Heart right ventricle (tissue), 16 donors: ENCODE measurements around the gene INTS2. TPM values are rescaled to one million over a fixed set of nuclear protein-coding genes. Genes with fewer than 3 reads are reported as not detected.

Experiments used
- ATAC-seq, 8 donors: fragments of 200-7000 bp; cut with Tn5 transposase; one replicate each; pipeline ENCODE4 v1.9.1; 2020; ENCODE audit warnings: mild to moderate bottlenecking in 8 of 8, moderate library complexity in 8 of 8, moderate number of reproducible peaks in 1 of 8
- DNase-seq, 2 donors: peaks; one replicate each; pipeline ENCODE4 v3.0.0-alpha.2; 2020
- H3K27ac ChIP-seq, 10 donors: fragments of 200-600 bp; sonication (generic) in 2 of 10; one replicate each; pipeline versions ENCODE4 v1.5.0 to v1.8.0; 2020 to 2022; ENCODE audit warnings: mild to moderate bottlenecking in 3 of 10
- H3K27me3 ChIP-seq, 7 donors: fragments of 200-600 bp; one replicate each; pipeline ENCODE4 v1.8.0; 2021 to 2022; ENCODE audit warnings: mild to moderate bottlenecking in 2 of 7
- H3K36me3 ChIP-seq, 9 donors: fragments of 200-600 bp; sonication (generic) in 1 of 9; one replicate each; pipeline versions ENCODE4 v1.5.0 to v1.8.0; 2020 to 2022; ENCODE audit warnings: mild to moderate bottlenecking in 2 of 9
- H3K4me1 ChIP-seq, 9 donors: fragments of 200-600 bp; sonication (generic) in 1 of 9; one replicate each; pipeline versions ENCODE4 v1.5.0 to v1.8.0; 2020 to 2022; ENCODE audit warnings: mild to moderate bottlenecking in 4 of 9
- H3K4me3 ChIP-seq, 10 donors: fragments of 200-600 bp; sonication (generic) in 2 of 10; one replicate each; pipeline versions ENCODE4 v1.5.0 to v1.8.0; 2020 to 2022; ENCODE audit warnings: mild to moderate bottlenecking in 7 of 10, moderate library complexity in 2 of 10
- H3K9me3 ChIP-seq, 11 donors: fragments of 200-600 bp in 10 of 11; sonication (generic) in 2 of 11; one replicate each; pipeline versions ENCODE4 v1.5.0 to v1.8.0; 2013 to 2022; ENCODE audit warnings: mild to moderate bottlenecking in 2 of 11, control low read depth in 1 of 11, moderate library complexity in 1 of 11
- WGBS, 2 donors: extraction: QIAGEN DNeasy Blood & Tissue Kit; methylation state at CpG; one replicate each; pipeline ENCODE4 v1.1.7; 2013; ENCODE audit warnings: inconsistent platforms in 1 of 2; 5-methylcytosine and 5-hydroxymethylcytosine counted together
- intact Hi-C, 10 donors: fragments of 100-400 bp; cut with DNase I; formaldehyde crosslinking; loops; one replicate each; pipeline versions ENCODE4 v1.11.1 to v1.14.2; 2022
- polyA plus RNA-seq, 2 donors: library from polyadenylated mRNA; stranded (reverse); fragments of 200-250 nt; gene quantifications; one replicate each; pipeline ENCODE4 v1.2.3, GENCODE V29; 2013
- total RNA-seq, 10 donors: library from RNA; stranded (reverse); fragmentation: NEBNext Ultra II Directional in 3 of 10; extraction: Animal tissue kit (Norgen Biotek cat#: 25700) in 3 of 10; gene quantifications; one replicate each; pipeline versions ENCODE4 v1.2.1 to v1.2.4, GENCODE V29; 2021 to 2023
- TF ChIP-seq, protein P1 (sequence below), 9 donors: fragments of 200-600 bp; sonication (generic) in 2 of 9; IDR thresholded peaks; one replicate each; pipeline versions ENCODE4 v1.5.0 to v1.8.0; 2021 to 2022; ENCODE audit warnings: antibody characterized with exemption in 9 of 9, mild to moderate bottlenecking in 5 of 9, moderate library complexity in 1 of 9
- donor health status: Arrhythmogenic right ventricular cardiomyopathy.
- donor health status: ischemic (EF 13 %, LVEDD 7.1; RV severe dilation, severe dysfunction).
- donor health status: healthy with polysubstance abuse.
- donor health status: DM: no; HTN: yes; CAD: no.
- donor health status: DM: no; HTN: no; CAD: no.
- donor health status: ischemic (EF 25% LVEDD 6.9; RV normal size, moderate dysfunction).
- donor health status: ischemic (EF 25% LVEDD 5.7; RV mildly dilated, moderate dysfunction).
- donor health status: healthy.
- donor health status: DM: yes; HTN: yes; CAD: no.
- donor health status: Ischemic cardiomyopathy.
- donor health status: ischemic (EF 35%, LVEDD 5.7; RV mildly dilated, moderate dysfunction).
- donor health status: nonischemic (EF 11% LVEDD 7.7; RV severe dilation, severe dysfunction).
- donor health status: DM: yes; HTN: yes; CAD: no.
- donor health status: PGD.
- donor health status: ischemic (EF 29% LVEDD 5.4; RV normal size, mild dysfunction).
- donor health status: nonischemic (EF 23%, LVEDD 6.1; RV moderate dilation, normal function).

INTS2 gene
- total and polyA plus RNA-seq, 12 donors = 1.7 to 18.3 (median 11.1) TPM

DNA sequence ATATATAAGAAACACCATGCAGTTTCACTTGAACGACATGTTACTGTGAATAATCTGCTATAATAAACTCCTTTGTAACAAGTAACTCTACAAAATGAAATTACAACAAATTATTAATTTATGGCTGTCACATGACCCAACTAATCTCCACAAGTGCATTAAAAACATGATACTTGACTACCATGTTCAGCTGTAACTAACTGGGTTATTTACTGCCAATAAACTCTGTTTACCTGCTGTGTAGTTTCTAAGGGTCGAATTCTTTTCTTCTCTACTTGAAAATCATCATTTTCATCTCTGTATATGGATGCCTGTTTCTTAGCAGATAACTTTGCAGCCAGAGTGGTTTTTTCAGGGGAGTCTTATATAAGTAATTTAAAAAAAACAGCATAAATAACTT is 78.9 kb downstream of the INTS2 start:
- Histone ChIP-seq H3K9me3 (no peaks in the 10 kb centered on the region), H3K4me1 (no peaks in the 10 kb centered on the region), H3K27me3 (no peaks in the 10 kb centered on the region), H3K36me3 (peaks cover 0 to 4% (median 0%) of the 10 kb centered on the region in 9 donors), H3K27ac (no peak overlapping the region), H3K4me3 (no peak overlapping the region)
- TF ChIP-seq, protein P1, sequence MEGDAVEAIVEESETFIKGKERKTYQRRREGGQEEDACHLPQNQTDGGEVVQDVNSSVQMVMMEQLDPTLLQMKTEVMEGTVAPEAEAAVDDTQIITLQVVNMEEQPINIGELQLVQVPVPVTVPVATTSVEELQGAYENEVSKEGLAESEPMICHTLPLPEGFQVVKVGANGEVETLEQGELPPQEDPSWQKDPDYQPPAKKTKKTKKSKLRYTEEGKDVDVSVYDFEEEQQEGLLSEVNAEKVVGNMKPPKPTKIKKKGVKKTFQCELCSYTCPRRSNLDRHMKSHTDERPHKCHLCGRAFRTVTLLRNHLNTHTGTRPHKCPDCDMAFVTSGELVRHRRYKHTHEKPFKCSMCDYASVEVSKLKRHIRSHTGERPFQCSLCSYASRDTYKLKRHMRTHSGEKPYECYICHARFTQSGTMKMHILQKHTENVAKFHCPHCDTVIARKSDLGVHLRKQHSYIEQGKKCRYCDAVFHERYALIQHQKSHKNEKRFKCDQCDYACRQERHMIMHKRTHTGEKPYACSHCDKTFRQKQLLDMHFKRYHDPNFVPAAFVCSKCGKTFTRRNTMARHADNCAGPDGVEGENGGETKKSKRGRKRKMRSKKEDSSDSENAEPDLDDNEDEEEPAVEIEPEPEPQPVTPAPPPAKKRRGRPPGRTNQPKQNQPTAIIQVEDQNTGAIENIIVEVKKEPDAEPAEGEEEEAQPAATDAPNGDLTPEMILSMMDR (IDR thresholded peaks at IDR 0.05) = no peak
- DNase-seq (no peak), ATAC-seq (no peak)
- WGBS, 2 donors = 93 to 95% methylated on average over 2 of the region's 2 CpGs
- intact Hi-C loops = no loop called here

DNA sequence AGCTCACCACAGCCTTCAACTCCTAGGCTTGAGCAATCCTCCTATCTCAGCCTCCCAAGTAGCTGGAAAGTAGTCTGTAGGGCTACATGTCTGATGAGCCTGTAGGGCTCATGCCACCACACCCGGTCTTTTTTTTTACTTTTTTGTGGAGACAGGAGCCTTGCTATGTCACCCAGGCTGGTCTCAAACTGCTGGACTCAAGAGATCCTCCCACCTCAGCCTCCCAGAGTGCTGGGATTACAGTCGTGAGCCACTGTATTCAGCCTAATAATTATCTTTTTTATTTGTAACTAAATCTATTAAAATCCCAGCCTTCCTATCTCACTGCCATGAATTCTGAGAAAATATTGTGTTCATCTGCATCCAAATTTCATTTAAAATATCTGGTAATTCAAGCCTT is 79.5 kb downstream of the INTS2 start:
- DNase-seq = no peak
- Histone ChIP-seq H3K9me3 (no peaks in the 10 kb centered on the region), H3K27me3 (no peaks in the 10 kb centered on the region), H3K4me1 (no peaks in the 10 kb centered on the region), H3K27ac (no peak overlapping the region), H3K36me3 (peaks cover 0 to 4% (median 0%) of the 10 kb centered on the region in 9 donors), H3K4me3 (no peak overlapping the region)
- WGBS, 2 donors = 93 to 94% methylated on average over 2 of the region's 2 CpGs
- no peak for ATAC-seq
- TF ChIP-seq, protein P1 (IDR thresholded peaks at IDR 0.05) = no peak
- intact Hi-C loops = no loop called here

DNA sequence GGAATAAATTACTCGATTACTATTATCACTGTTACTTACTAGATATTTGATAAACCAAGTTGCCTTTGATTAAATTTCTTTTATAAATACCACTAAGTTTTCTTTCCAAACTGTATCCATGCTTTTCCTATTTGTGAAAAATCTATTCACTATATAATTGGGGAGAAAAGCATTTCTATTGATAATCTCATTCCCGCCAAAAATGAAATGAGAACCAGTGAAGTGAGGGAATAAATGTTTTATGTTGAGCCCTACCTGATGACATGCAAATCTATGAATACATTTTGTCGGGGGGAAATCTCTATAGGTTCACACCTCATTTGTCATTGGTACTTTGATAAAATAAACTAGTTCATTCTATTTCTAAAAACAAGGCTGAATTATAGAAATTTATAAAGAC is 80.1 kb downstream of the INTS2 start:
- Histone ChIP-seq H3K4me3 (no peak overlapping the region), H3K4me1 (no peaks in the 10 kb centered on the region), H3K36me3 (peaks cover 0 to 4% (median 0%) of the 10 kb centered on the region in 9 donors), H3K27ac (no peak overlapping the region), H3K27me3 (no peaks in the 10 kb centered on the region), H3K9me3 (no peaks in the 10 kb centered on the region)
- TF ChIP-seq, protein P1 (IDR thresholded peaks at IDR 0.05) = no peak
- DNase-seq (no peak), ATAC-seq (no peak)
- WGBS, 2 donors = 97% methylated on average over 3 of the region's 3 CpGs
- intact Hi-C loops = no loop called here

DNA sequence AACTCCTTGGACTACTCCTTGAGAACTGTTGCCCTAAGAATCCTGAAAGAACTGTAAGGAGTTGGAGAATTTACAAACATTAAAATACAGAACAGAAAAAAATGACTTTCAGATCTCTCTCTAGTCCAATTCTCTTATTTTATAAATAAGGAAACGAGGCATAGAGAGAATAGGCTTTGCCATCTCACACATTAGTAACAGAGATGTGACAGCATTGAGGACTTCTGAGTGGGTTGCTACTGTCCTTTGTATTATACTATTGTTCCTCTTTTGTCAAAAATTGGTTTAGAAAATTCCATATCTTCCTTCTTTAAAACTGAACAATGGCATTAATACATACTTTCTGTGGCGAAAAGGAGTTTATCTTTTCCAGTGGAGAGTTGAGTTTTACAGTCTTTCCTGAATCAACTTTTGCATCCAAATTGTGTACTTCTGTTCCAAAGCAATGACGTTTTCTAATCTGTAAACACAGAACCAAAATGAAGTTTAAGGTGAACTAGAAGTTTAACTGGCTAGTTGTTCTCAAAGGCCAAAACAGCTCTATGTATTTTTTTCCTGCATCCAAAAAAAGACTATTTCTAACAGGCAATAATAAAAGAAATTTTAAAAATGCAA is 80.9 kb downstream of the INTS2 start:
- no peak for ATAC-seq
- TF ChIP-seq, protein P1 (IDR thresholded peaks at IDR 0.05) = no peak
- no peaks in the 10 kb centered on the region for H3K9me3 ChIP-seq
- H3K36me3 ChIP-seq = peaks cover 0 to 4% (median 0%) of the 10 kb centered on the region in 9 donors
- no peaks in the 10 kb centered on the region for H3K4me1 ChIP-seq
- H3K27me3 ChIP-seq = no peaks in the 10 kb centered on the region
- no peak for DNase-seq
- no peak overlapping the region for H3K4me3 ChIP-seq
- intact Hi-C loops = no loop called here
- 93 to 95% methylated on average over 3 of the region's 3 CpGs for WGBS, 2 donors
- H3K27ac ChIP-seq = no peak overlapping the region
